Head of caudate nucleus (tissue), 42 donors: Measurements from ENCODE around the gene POLA2.

Experiments used
- DNase-seq, 42 donors: peaks; one replicate each; pipeline versions ENCODE4 v3.0.0 to v3.0.0-alpha.2; 2020 to 2021; ENCODE audit warnings: mixed read lengths in 7 of 42
- intact Hi-C: fragments of 100-400 bp; cut with DNase I; formaldehyde crosslinking; loops from one replicate; pipeline ENCODE4 v1.15.0; 2022

POLA2 gene, protein sequence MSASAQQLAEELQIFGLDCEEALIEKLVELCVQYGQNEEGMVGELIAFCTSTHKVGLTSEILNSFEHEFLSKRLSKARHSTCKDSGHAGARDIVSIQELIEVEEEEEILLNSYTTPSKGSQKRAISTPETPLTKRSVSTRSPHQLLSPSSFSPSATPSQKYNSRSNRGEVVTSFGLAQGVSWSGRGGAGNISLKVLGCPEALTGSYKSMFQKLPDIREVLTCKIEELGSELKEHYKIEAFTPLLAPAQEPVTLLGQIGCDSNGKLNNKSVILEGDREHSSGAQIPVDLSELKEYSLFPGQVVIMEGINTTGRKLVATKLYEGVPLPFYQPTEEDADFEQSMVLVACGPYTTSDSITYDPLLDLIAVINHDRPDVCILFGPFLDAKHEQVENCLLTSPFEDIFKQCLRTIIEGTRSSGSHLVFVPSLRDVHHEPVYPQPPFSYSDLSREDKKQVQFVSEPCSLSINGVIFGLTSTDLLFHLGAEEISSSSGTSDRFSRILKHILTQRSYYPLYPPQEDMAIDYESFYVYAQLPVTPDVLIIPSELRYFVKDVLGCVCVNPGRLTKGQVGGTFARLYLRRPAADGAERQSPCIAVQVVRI

DNA sequence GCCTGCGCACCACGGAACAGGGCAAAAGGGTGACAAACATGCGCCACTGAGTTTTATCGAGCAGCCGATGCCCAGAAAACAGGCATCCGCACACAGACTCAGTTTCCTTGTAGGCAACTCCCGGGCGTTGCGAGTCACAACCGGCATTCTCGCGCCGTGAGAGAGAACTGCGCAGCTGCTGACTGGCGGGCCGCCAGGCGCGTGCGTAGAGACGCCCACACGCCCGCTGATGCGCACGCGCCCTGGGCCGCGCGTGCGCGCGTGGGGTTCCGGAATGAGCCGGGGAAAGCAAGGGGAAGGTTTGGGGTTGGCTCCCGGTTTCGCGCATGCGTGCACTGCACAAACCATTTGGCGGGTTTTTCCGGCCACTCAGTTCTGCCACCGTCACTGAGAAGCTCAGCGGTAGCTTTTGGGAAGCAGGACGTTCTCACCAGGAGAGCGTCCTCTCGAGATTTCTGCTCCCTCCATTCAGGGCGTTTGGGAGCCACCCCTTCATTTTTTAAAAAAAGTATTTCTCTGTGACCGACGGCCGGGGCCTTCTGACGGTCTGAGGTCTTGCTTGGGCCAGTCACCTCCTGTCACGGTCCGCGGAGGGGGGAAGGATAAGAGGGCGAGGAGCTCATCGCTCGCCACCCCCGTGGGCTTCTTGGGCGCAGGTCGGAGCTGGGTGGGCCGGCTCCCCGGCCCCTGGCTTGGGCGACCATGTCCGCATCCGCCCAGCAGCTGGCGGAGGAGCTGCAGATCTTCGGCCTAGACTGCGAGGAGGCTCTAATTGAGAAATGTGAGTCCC, at the start of gene POLA2:
TSS of gene POLA2 (plus strand) at position 372 of the 790 bp plus-strand sequence. CDS start at position 703, 331 bp downstream.
- DNase-seq, result peak; percentile 81 to 96 (median 92)
- intact Hi-C loops, result no loop called here

DNA sequence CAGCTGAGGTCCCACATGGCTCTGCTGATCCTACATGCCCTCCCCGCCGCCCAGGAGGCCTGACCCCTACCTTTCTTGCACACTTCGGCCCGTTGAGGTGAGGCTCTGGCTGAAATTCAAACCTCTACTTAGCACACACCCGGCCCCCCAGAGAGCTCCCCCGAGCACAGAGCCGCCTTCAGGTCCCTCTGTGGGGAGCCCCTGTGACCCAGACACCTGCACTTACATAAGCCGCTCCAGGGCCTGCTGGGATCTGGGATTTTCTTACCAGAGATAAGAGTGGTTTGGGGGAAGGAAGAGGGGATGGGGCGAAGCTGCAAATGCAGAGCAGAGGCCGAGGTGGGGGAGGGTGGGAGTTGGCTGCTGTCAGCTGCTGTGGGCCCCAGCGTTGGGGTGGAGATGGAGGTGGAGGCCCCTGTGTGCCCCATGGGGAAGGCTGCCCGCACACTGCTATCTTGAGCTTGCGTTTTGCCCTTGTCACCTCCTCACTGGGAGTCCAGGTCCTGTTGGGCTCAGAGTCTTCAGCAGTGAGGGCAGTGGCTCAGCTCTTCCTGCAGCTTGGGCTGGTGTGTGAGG, 49.4 kb upstream of the POLA2 start:
- peak in 2 of 42 donors; percentile 10 to 19 for DNase-seq
- intact Hi-C loops, result no loop called here

DNA sequence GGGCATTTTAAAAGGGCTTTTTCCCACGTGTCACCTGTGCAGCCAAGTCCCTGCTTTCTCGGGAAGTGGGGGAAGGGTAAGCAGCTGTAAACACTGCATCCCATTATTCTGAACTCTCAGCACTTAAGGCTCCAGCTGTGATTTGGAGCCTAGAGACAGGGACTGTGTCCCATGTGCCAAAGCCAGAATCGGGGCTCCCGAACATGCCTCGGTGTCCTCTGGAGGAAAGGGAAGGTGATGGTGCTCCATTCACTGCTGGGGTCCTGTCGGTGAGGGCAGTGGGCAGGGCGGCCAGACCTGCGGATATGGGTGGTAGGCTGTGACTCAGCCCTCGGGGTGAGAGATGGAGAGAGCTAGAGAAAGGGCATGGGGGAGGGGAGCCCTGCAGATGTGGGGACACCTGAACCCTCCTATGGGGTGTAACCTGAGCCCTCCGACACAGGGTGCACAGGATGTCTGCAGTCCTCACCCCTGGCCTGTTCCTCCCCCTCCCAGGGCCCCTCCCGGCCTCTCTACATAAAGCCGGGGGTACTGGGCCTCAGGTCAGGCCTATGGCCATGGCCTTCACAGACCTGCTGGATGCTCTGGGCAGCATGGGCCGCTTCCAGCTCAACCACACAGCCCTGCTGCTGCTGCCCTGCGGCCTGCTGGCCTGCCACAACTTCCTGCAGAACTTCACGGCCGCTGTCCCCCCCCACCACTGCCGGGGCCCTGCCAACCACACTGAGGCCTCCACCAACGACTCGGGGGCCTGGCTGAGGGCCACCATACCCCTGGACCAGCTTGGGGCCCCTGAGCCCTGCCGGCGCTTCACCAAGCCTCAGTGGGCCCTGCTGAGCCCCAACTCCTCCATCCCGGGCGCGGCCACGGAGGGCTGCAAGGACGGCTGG, 48.2 kb upstream of the POLA2 start:
- intact Hi-C loops, result no loop called here
- peak in 6 of 42 donors; percentile 6 to 32 (median 24) for DNase-seq

DNA sequence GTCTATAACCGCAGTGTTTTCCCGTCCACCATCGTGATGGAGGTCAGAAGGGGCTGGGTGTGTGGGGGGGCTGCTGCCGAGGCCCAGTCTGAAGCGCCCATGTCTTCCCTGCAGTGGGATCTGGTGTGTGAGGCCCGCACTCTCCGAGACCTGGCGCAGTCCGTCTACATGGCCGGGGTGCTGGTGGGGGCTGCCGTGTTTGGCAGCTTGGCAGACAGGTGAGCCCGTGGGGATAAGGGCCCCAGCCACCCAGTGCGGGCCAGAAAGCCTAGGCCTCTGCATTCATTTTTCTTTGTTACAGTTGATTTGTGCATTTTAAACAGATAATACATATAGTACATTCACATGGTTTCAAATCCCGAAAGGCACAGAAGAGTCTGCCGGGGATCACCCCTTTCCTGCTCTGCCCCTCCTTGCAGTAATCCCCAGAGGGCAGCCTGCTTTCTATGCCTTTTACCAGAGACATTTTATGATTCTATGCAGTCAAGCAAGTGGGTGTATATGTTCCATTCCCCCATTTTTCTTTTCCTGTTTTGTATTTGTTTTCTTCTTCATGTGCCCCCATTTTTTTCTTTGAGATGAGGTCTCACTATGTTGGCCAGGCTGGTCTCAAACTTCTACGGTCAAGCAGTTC, 47.4 kb upstream of the POLA2 start:
- intact Hi-C loops, result no loop called here
- peak in 1 of 42 donors; percentile 20 for DNase-seq

DNA sequence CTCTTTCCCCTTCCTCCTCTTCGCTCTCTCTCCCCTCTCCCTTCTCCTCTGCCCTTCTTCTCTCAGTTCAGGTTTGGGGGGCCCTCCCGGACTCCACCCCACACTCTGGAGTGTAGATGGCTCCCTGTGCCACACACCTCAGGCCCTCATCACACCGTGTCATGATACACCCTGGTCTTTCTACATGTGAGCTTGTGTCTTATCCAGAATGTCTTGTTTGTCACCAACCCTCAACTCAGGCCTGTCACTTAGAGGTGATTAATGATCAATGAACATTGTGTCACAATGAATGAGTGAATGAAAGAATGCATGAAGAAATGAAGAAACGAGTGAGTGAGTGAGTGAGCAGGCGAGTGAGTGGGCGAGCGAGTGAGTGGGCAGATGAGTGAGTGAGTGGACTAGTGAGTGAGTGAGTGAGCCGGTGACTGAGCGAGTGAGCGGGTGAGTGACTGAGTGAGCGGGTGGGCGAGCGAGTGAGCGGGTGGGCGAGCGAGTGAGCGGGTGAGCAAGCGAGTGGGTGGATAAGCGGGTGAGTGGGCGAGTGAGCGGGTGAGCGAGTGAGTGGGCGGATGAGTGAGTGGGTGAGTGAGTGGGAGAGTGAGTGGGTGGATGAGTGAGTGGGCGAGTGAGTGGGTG, 46.2 kb upstream of the POLA2 start:
- intact Hi-C loops, result no loop called here
- DNase-seq, result peak in 4 of 42 donors; percentile 8 to 41 (median 29)

DNA sequence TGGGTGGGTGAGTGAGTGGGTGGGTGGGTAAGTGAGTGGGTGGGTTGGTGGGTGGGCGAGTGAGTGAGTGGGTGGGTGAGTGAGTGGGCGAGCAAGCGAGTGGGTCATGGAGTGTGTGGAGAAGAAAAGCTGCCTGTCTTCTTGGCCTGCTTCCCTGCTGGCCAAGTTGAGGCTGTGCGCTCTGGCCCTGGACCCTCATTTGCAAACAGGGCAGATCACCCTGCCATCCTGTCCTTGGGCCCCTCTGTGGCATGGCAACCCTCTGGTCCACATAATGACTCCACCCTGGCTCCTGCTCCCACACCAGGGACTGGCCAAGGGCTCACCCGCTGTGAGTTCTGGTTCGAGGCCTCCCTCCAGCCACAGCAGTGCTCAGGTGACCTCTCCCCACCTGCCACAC, 44.9 kb upstream of the POLA2 start:
- peak in 2 of 42 donors; percentile 12 to 26 for DNase-seq
- intact Hi-C loops, result no loop called here

DNA sequence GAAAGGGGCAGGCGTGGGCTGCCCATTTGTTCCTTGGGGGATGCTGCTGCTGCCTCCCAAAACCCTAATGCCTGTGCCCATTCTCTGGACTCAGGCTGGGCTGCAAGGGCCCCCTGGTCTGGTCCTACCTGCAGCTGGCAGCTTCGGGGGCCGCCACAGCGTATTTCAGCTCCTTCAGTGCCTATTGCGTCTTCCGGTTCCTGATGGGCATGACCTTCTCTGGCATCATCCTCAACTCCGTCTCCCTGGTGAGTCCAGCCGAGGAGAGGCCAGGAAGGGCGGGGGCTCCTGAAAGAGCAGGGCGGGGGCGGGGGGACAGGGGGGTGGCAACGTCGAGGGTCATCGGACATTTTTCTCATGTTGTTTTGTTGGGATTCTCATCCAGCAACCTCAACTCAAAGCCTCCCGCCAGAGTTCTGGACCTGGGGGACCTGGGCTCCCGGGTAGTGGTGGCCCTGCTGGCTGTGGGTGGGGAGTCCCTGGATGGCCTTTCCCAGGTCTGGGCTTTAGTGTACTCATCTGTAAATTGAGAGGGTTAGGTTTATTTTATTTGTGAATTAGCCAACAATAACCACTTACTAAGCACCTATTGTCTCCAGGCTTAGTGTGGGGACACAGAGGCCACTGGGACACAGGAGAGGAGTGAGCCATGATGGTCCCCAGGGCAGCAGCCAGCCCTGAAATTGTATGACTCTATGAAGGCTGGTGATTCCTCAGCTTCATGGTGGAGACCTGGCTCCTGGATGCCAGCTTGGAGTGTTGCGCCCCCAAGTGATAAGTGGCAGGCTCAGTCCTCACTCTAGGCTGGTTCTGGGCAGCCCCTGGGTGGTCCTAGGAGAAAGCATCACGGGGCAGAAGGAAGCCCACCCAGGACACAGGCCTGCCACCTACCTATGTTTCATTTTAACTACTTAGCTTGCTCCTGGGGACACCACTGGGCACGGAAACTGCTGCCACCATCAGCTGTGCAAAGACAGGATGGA, 44.0 kb upstream of the POLA2 start:
- intact Hi-C loops, result no loop called here
- DNase-seq, result peak in 1 of 42 donors; percentile 16

DNA sequence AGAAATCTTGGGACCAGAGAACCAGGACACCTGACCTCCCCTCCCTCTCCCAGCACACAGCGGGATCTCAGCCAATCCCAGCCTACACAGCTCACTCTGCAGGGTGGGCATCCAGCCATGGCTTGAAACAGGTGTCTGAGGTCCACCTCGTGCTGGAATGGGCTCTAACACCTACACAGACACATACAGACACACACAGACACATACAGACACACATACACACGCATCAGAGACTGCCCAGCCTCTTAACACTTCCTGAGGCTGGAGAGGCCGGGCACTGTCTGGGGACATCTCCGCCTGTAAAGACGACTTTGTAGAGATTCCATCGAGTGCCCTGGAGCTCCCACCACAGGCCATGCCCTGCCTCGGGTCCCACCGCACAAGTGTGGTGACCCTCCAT, 43.3 kb upstream of the POLA2 start:
- DNase-seq, result no peak
- intact Hi-C loops, result no loop called here

DNA sequence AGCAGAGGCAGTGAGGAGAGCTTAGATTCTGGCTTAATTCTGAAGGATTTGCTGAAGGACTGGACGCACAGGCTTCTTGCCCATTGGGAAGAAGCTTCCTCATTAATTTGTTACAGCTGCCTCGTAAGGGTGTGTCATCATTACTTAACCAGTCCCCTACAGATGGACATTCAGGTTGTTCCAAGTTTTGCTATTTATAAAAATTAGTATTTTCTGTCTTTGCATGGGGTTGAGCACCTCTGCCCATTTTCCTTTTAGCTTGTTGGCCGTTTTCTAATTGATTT, 41.9 kb upstream of the POLA2 start:
- intact Hi-C loops, result no loop called here
- no peak for DNase-seq

DNA sequence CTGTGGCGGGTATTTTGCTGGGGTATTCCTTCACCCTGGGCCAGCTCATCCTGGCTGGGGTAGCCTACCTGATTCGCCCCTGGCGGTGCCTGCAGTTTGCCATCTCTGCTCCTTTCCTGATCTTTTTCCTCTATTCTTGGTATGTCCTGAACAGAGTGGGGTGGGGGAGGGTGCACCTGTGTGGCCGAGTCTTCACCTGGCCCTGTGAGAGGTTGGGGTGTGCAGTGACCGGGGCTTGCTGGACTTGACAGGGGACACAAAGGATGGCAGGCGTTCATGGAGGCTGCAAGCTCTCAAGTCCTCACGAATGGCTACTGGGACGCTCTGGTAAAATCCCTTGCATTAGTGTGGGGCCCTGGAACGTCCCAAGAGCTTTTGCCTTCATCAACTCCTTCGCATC, 40.7 kb upstream of the POLA2 start:
- intact Hi-C loops, result no loop called here
- DNase-seq, result peak in 1 of 42 donors; percentile 12

DNA sequence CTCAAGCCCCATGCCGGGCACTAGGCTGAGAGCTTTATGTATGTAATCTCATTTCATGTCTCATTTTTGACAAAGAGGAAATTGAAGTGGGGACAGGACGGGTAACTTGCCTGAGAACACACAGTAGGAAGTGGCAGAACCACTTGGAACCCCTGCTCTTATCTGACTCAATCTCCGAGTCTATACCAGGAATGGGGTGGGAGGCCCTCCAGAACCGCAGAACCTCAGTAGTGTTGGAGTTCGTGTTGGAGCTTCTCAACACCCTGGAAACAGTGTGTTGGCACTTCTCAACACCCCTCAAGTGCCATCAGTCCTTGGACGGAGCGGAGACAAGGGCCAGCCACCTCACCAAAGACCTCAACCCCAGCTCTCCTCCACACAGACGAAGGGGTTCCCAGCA, 38.8 kb upstream of the POLA2 start:
- no peak for DNase-seq
- intact Hi-C loops, result no loop called here

DNA sequence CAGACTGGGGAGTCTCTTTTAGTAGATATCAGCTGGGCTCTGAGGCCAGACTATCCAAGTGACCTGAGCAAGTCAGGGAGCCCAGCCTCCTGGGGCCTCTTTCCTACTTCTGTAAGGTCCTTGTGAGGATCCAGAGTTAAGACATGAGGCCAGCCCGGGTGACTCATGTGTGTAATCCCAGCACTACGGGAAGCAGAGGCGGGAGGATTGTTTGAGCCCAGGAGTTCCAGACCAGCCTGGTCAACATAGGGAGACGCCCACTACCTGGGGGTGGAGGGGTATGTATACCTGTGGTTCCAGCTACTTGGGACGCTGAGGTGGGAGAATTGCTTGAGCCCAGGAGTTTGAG, 36.9 kb upstream of the POLA2 start:
- DNase-seq, result no peak
- intact Hi-C loops, result no loop called here

DNA sequence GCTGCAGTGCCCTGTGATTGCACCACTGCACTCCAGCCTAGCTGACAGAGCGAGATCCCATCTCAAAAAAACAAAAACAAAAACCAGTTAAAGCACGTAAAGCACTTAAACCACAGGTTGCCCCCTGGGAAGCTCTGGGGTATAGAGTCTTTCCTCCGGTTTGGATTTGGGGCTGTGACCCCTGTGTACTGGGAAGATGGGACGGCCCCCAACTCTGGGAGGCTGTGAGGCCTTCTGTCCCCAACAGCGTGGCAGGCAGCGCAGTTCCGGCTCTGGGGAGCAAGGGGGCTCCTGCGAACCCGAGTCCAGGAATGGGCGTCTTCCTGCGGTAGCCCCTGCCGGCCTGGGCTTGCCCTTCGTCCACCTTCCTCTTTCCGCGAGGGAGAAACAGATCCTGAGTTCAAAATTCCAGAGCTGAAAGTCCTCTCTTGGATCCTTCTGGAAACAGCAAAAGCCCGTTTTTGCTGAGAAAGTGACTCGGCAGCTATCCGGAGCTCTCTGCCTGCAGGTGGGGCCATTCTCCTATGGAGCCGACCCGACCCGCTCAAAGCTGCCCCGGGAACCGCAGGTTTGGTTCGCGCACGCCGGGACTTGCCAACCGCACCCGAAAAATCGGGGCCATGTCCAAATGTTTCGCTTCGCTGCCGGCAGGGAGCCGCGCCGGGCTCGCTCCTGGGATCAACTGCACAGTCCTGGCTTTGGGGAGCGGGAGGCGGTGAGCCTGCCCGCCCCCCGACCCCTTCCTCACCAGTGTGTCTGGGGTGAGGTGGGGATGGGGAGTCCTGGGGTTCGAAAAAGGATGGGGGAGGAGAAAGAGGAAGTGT, 36.3 kb upstream of the POLA2 start:
- peak in 41 of 42 donors; percentile 11 to 80 (median 47) for DNase-seq
- intact Hi-C loops, result no loop called here

DNA sequence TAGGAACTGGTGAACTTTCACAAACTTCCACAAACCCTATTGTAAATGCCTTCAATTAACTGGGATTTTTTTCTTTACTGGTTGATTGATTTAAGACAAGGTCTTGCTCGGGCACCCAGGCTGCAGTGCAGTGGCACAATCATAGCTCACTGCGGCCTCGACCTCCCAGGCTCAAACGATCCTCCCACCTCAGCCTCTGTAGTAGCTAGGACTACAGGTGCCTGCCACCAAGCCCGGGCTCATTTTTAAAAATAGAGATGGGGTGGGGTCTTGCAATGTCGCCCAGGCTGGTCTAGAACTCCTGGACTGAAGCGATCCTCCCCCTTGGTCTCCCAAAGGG, 35.7 kb upstream of the POLA2 start:
- DNase-seq, result no peak
- intact Hi-C loops, result no loop called here

DNA sequence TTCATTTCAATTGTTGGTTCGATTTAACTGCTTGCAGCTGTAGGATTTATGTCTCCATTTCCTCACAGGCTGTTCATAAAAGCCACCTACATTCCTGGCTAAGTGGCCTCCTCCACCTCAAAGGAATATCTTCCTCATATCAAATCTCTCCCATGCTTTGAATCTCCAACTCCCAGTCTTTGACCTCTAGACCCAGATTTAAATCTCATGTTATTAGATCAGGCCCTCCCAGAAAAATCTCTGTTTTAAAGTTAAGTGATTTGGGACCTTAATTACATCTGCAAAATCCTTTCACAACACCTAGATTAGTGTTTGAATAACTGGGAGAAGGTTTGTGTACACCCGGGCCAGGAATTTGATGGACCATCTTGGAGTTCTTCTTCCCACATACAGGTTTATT, 33.9 kb upstream of the POLA2 start:
- DNase-seq, result no peak
- intact Hi-C loops, result no loop called here
